GM19023 (cell line): Measurements from ENCODE around the gene TBC1D14.

Experiments used
- ATAC-seq: cut with Tn5 transposase; IDR thresholded peaks from one replicate; pipeline ENCODE4 v1.9.1; 2021; ENCODE audit warnings: mild to moderate bottlenecking, moderate library complexity; ENCODE audit not compliant: unreplicated experiment

The TBC1D14 gene

DNA sequence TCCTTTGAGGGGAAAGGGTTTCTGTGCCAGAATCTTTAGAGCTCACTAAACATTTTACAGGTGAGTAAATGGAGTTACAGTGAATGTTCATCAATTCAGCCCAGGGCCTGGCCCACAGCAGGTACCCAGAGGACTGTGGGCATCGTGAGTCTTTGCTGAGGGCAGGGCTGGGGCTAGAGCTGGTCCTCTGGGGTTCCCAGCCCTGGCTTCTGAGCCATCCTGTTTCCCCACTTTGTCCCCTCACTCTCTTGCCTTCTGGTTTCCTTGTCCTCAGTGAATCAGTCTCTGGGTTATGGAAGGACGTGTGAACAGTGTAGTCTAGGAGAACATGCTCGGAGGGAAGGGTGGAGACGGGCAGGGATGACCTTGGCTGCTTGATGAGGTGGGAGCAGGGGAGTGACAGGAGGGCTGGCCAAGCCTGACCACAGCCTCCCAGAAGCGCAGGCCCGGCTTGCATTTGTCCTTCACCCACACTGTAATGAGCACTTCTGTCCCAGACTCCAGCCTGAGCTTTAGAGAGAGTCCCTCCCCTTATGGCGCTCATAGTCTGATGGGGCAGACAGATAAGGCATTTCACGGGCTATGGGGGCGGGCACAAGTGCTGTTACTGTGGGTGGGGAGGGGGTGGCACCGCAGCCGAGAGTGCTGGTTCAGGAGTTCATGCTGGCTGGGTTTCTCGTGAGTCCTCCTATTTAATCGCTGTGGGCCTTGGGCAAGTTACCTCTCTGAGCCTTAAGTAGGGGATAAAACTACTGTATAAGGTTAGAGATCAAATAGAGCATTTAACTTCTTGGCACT lies 17.3 kb downstream of the TBC1D14 start:
- ATAC-seq, result no peak

- no peak for ATAC-seq
These were observed 18.5 kb downstream of the TBC1D14 start for GRCh38 chr4:6928081-6928480.

DNA sequence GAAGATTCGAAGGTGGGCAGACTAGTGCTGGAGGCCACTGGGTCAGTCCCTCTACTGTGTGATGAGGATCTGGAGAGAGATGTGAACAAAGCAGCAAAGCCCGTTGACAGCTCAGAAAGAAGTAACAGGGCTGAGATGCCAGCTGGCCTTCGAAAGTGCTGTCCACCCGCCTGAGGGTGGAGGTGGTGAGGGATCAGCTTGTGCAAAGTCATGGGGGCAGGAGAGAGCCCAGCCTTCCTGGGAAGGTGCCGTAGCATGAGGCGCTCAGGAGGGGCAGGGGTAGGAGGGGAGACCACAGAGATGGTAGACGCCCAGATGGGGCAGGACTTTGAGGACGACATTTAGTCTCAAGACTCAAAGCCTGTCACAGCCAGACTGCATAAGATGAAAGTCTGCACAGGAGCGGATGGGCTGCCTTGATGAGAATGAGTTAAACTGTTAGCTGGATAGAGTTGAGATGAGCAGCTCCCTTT lies 19.7 kb downstream of the TBC1D14 start:
- no peak for ATAC-seq

- ATAC-seq, result no peak
These were observed 20.3 kb downstream of the TBC1D14 start for GRCh38 chr4:6929812-6930464.

- no peak for ATAC-seq
These were observed 22.8 kb downstream of the TBC1D14 start for GRCh38 chr4:6932475-6932874.

DNA sequence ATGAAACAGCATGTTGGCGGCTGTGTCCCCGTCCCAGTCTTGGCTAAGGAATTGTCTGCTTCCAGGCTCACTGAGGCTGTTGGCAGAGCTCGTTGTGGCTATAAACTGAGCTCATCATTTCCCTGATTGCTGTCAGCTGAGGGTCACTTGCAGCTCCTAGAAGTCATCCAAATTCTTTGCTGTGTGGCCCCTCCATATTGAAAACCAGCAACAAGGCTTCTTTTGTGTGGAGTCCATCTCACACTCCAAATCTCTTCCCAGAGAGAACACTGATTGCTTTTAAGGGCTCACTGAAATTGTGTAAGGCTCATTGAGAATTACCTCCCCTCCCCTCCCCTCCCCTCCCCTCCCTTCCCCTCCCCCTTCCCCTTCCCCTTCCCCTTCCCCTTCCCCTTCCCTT lies 23.3 kb downstream of the TBC1D14 start:
- no peak for ATAC-seq

DNA sequence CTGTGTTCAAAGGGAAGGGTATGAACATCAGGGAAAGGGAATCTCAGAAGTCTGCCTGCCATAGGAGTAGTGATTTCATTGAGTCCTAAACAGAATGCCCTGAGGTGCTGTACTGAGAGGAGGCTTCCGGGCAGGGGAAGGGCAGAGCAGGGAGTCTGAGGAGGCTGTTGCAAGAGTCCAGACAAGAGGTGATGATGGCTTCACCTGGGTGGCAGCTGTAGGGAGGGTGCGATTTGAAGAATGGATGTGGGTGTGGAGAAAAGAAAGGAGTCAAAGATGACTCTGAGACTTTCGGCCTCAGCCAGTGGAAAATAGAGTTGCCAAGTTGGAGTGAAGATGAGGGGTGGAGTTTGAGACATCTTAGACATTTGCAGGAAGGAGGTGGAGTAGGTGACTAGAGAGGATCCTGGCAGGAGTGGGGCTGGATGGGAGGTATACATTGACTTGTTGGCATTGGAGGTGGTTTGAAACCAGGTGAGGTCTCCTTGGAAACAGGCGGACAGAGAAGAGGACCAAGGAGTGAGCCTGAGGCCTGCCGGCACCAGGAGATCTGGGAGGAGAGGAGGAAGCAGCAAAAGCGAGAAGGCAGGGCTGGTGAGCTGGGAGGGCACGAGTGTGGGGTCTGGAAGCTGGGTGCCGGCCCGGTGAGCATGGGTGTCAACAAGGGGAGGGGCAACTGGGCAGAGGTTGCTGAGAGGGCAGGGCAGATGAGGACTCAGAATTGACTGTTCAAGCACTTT lies 24.2 kb downstream of the TBC1D14 start:
- no peak for ATAC-seq

- no peak for ATAC-seq
These were observed 26.3 kb downstream of the TBC1D14 start for GRCh38 chr4:6935965-6936364.

- no peak for ATAC-seq
These were observed 27.6 kb downstream of the TBC1D14 start for GRCh38 chr4:6937201-6937600.

DNA sequence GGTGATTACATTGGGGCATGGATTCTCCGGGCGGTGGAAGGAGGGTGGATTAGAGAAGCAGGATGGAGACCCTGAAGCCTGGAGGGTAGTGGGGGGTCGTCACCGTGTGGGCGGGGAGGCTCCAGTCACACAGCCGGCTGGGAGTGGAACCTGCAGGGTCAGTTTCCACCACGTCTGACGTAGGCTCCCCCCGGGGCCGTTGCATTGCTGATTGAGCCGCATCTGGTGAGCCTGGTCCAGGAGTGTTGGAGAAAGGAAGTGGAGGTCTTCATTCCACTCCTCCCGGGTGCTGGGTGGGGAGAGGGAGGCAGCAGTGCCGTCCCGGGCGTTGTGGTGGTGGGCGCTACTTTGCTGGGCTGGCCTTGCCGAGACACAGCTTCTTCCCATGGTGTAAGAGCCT lies 28.1 kb downstream of the TBC1D14 start:
- ATAC-seq, result no peak

GRCh38 chr4:6938237-6938636 lies 28.6 kb downstream of the TBC1D14 start:
- ATAC-seq, result no peak

- ATAC-seq, result no peak
These were observed 29.1 kb downstream of the TBC1D14 start for GRCh38 chr4:6938647-6939271.

- peak; percentile 53 for ATAC-seq
These were observed 30.4 kb downstream of the TBC1D14 start for GRCh38 chr4:6939761-6940743.

GRCh38 chr4:6940744-6941137 lies 31.1 kb downstream of the TBC1D14 start:
- ATAC-seq, result no peak

- no peak for ATAC-seq
These were observed 32.2 kb downstream of the TBC1D14 start for GRCh38 chr4:6941796-6942195.

DNA sequence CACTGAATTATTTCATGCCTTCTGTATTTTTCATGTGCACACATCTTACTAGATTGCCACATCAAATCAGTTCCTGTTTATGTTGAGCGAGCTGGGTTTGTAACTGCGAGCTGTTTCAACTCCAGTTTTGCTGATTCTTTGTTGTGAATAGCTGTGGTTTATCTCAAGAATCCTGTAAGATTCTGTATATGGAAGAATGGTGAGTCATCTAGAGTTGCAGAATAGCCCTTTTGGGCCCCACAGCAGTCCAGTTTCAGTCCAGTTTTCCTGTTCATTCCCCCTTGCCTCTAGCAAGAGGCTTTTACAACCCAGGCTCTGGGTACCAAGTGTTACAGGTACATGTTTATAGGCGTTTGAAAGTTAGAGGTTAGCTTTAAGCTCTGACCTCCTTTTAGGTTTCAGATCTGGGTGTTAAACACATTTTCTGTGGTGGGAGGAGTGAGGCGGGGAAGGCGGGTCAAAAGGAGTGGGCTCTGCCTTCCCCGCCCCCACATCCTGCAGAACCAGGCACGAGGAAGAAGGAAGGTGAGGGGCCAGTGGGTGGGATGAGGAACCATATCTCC lies 32.7 kb downstream of the TBC1D14 start:
- peak; percentile 43 for ATAC-seq

DNA sequence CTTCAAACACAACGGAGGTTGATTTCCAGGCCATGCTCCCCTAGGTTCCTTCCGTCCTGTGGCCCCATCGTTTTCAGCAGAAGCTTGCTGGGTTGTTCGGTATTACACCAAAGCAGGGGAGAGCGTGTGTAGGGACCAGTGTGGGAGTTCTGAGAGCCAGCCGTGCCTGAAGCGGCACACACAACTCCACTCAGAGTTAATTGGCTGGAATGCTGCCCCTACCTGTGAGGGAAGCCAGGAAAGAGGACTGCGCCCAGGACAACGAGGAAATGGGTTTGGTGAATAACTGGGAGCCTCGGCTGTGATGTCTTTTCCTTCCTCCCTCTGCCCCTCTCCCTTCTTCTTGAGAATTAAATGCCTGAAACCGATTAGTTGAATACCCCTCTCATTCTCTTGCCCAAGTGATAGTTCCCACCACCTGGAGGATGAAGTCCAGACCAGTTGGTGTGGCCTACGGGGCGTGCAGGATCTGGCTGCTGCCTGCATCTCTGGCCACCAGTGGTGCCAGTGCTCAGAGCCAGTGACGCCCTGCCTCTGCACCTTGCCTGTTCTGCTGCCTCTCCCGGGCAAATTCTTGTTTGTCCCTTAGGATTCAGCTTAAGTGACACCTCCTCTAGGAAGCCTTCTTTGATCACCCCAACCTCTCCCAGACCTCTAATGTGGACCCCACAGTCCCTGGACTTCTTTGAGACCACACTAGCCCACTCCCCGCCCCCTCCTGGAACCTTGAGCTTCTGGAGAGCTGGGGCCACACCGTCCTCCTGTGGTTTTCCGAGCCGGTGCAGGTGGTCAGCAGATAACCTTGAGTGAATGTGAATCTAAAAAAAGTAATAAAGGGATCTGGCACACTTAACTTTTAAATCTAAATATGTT lies 33.6 kb downstream of the TBC1D14 start:
- ATAC-seq, result no peak

- no peak for ATAC-seq
These were observed 34.2 kb downstream of the TBC1D14 start for GRCh38 chr4:6943885-6944225.
